Small intestine (tissue), 7 donors: ENCODE results near the gene VARS2. TPM values are rescaled to one million over a fixed set of nuclear protein-coding genes. Genes with fewer than 3 reads are reported as not detected.

Experiments used
- DNase-seq, 2 donors: peaks; one replicate each; pipeline versions ENCODE4 v3.0.0 to v3.0.0-alpha.2; 2013
- FAIRE-seq: peaks from 2 replicates; lab custom pipeline; 2012; peaks lifted over from hg19 to GRCh38; lab: Jason Lieb, UNC
- H3K27ac ChIP-seq, 3 donors: one replicate each; pipeline ENCODE4 v1.5.1; 2013; ENCODE audit warnings: low read length in 2 of 3, mild to moderate bottlenecking in 2 of 3, control low read depth in 1 of 3, inconsistent platforms in 1 of 3, low read depth in 1 of 3, moderate library complexity in 1 of 3
- H3K27me3 ChIP-seq, 3 donors: one replicate each; pipeline ENCODE4 v1.6.1; 2013; ENCODE audit warnings: low read length in 3 of 3, inconsistent platforms in 1 of 3; ENCODE audit not compliant: control insufficient read depth in 3 of 3, insufficient read depth in 3 of 3
- H3K36me3 ChIP-seq, 3 donors: one replicate each; pipeline ENCODE4 v1.6.1; 2013; ENCODE audit warnings: low read length in 3 of 3, inconsistent platforms in 1 of 3, low read depth in 1 of 3, mild to moderate bottlenecking in 1 of 3, moderate library complexity in 1 of 3; ENCODE audit not compliant: control insufficient read depth in 3 of 3, insufficient read depth in 2 of 3
- H3K4me1 ChIP-seq, 3 donors: one replicate each; pipeline ENCODE4 v1.6.1; 2013; ENCODE audit warnings: low read length in 2 of 3, inconsistent platforms in 1 of 3, low read depth in 1 of 3, mild to moderate bottlenecking in 1 of 3, moderate library complexity in 1 of 3; ENCODE audit not compliant: control insufficient read depth in 3 of 3, insufficient read depth in 2 of 3
- H3K4me3 ChIP-seq, 3 donors: one replicate each; pipeline ENCODE4 v1.5.1; 2013; ENCODE audit warnings: low read length in 3 of 3, control low read depth in 1 of 3, inconsistent platforms in 1 of 3, low read depth in 1 of 3, mild to moderate bottlenecking in 1 of 3, moderate library complexity in 1 of 3
- H3K9me3 ChIP-seq, 2 donors: one replicate each; pipeline ENCODE4 v1.6.1; 2013; ENCODE audit warnings: low read depth in 1 of 2, low read length in 1 of 2; ENCODE audit not compliant: control insufficient read depth in 2 of 2, insufficient read depth in 1 of 2
- WGBS, 3 donors: extraction: QIAGEN DNeasy Blood & Tissue Kit; methylation state at CpG; one replicate each; pipeline ENCODE4 v1.1.7; 2013; 5-methylcytosine and 5-hydroxymethylcytosine counted together
- polyA plus RNA-seq, 4 donors: library from polyadenylated mRNA; stranded (reverse) in 3 of 4; unstranded in 1 of 4; fragments of 200-250 nt in 3 of 4; fragments of 120-200 nt in 1 of 4; gene quantifications; one replicate each; pipeline versions ENCODE4 v1.2.1 to v1.2.3, GENCODE V29; 2013
- donor health status: healthy with polysubstance abuse.
- donor health status: control.
- donor health status: control.
- donor health status: Bipolar disorder and iron deficiency.
- donor health status: healthy.

The VARS2 gene
- polyA plus RNA-seq, 4 donors: 25.4 to 54.9 (median 41.9) TPM

DNA sequence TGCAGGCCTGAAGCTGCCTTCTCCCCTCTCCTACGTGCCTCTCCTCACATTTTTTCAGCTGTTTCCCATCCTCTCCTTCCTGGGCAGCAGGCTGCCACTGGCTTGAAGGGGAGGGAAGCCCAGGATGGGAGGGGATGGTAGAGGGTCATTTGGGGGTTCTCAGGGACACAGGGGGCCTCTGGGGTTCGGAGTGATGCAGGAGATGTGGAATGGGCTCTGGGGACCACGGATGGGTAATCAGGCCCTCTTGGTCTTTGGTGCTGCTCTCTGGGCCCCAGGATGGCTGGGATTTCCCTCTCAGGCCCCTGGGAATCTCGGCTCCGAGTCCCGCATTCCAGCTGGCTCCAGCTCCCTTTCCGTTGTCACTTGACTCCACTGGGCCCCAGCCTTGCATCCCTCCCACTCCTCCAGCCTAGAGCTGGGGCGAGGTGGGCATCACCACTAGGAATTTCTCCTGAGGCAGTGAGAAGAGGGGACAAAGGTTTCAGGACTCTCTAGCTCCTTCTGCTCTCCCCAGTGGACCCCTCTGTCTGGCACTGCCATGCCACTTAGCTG is 31.8 kb upstream of the VARS2 start:
- no peaks in the 10 kb centered on the region for H3K9me3 ChIP-seq
- no peak overlapping the region for H3K4me3 ChIP-seq
- peaks cover 0 to 42% (median 6%) of the 10 kb centered on the region in 3 donors for H3K4me1 ChIP-seq

DNA sequence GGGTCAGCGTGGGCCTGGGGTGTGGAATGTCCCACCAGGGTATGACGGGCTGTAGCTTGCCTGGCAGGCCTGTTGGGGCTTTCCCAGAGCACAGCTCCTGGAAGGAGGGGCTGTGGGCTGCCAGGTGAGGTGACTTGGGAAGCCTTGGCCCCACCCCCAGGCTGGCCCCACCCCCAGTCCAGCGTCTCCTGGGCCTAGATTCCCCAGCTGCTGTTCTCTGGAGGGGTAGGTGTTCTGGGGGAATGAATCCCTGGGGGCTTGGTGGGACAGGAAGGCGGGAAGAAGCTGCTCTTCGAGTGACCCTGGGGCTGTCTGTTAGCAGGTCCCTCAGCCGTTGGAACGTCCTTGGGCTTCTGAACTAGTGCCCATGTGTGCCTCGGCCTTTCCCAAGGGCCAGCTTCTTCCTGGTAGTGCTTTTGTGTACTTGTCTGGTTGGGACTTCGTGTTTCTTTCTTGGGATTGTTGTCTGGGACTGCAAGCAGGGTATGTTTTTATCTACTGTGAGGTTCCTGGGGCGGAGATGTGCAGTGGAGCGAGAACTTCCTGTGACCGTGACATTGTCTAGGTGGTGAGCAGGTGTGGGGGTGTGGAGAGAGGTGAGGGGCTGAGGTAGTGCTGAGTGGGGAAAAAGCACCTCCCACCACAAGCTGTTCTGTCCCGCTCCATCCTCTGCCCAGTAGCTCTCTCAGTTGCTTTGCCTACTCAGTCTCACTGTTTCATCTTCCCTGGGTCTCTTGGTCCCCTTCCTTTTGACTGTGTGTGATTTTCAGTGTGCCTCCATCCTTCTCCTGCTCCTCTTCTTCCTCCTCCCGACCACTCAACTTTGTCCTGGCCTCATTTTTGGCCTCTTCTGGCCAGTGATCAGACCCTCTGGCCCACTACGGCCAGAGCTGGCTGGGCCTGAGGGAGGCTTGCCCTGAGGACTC is 31.0 kb upstream of the VARS2 start:
- WGBS, 3 donors: 10 to 46% (median 25%) methylated on average over 15 of the region's 15 CpGs
- no peaks in the 10 kb centered on the region for H3K27me3 ChIP-seq
- H3K9me3 ChIP-seq: no peaks in the 10 kb centered on the region
- H3K4me3 ChIP-seq: peak overlapping the region; percentile 61 to 88 (median 72)
- peaks cover 0 to 8% (median 0%) of the 10 kb centered on the region in 3 donors for H3K36me3 ChIP-seq
- peak; percentile 87 to 88 for DNase-seq
- FAIRE-seq: no peak
- peaks cover 0 to 40% (median 3%) of the 10 kb centered on the region in 3 donors for H3K4me1 ChIP-seq
- peak overlapping the region; percentile 91 to 94 (median 92) for H3K27ac ChIP-seq

More for the DNA sequence above, 31.8 kb upstream of the VARS2 start:
- peaks cover 0 to 8% (median 0%) of the 10 kb centered on the region in 3 donors for H3K36me3 ChIP-seq
- WGBS, 3 donors: 28 to 48% (median 48%) methylated on average over 8 of the region's 8 CpGs
- no peaks in the 10 kb centered on the region for H3K27me3 ChIP-seq
- H3K27ac ChIP-seq: peak overlapping the region in 2 of 3 donors; percentile 70 to 91
- FAIRE-seq: no peak
- DNase-seq: no peak

DNA sequence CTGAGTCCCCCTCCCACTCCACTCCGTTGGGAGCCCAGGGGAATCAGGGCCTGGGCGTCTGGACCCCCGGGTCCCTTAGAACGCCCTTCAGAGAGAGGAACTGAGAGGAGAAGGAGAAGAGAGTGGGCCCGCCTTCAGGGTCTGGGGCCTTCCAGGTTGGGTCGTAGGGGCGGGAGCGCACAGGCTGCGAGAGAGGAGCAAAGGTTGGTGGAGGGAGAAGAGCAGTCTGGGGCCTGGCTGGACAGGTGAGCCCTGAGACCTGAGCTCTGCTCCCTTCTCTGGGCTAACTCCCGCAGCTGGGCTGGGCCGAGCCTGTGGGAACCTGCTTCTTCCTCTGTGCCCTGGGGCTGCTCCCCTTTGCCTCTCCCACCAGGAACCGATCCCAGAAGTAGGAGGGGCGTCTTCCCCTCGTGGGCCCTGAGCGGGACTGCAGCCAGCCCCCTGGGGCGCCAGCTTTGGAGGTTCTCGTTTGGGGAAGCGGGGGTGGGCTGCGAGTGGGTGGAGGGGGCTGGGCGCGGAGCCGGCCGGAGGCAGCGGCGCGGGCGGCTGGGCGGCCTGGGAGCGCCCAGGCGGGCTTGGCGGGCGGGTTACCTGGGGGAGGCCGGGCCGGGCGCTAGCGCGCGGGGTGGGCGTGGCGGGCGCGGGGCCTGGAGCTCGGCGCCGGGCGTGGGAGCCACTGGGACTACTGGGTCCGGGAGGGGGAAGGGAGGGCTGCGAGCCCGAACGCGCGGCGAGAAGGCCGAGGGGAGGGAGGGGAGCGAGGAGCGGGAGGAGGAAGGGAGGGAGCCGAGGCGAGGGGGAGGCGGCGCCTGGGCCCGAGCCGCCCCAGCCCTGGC is 30.1 kb upstream of the VARS2 start, which contains the start of gene DDR1:
DDR1 (plus strand) TSS at position 835 of the 836 bp plus-strand sequence. CDS start 4,211 bp downstream, outside the sequence.
- Histone ChIP-seq H3K4me3 (peak within 1 kb of the TSS; percentile 61 to 88 (median 75)), H3K9me3 (no peaks in the 10 kb centered on the region), H3K4me1 (peaks cover 0 to 39% (median 3%) of the 10 kb centered on the region in 3 donors), H3K36me3 (peaks cover 0 to 13% (median 2%) of the 10 kb centered on the region in 3 donors), H3K27me3 (no peaks in the 10 kb centered on the region), H3K27ac (peak within 1 kb of the TSS; percentile 91 to 94 (median 92))
- DNase-seq (peak; percentile 75 to 88), FAIRE-seq (no peak)
- WGBS, 3 donors: 1 to 26% (median 9%) methylated on average over 12 to 62 of the region's 62 CpGs

DNA sequence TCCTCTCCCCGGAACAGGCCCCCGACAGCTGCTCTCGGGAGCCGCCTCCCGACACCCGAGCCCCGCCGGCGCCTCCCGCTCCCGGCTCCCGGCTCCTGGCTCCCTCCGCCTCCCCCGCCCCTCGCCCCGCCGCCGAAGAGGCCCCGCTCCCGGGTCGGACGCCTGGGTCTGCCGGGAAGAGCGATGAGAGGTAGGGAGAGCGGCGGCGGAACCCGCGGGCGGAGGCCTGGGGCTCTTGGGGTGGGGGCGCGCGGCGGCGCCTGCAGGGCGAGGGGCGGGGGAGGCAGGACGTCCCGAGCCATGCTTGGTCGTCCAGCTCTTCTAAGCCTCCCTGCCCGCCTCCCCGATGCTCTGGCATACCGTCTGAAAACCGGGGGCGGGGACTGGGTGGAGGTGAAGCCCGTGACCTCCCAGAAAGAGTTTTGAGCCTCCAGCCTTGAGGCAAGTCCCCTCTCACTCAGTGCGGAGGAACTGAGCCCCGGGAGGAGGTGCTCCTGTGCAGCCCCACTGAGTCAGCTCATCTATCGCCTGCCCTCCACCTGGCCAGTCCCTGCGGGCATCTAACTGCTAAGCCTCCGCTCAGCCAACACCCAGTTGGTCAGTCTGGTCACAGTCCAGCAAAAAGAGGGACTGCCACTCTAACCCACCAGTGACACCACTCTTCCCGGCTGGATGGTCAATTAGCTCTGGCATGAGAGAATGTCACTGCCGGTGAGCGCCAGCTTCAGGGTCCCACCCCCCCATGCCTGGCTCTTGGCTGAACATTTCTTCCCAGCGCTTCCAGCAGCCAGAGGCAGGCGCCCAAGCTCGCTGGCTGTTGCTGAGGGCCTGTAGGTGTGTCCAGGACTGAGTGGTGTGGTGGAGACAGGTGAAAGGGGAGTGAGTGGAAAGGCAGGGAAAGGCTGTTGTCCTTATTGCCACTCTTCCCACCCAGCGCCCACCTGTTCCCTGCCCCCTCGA is 29.2 kb upstream of the VARS2 start:
- 3 to 8% (median 4%) methylated on average over 36 to 59 of the region's 59 CpGs for WGBS, 3 donors
- Histone ChIP-seq H3K4me1 (peaks cover 0 to 39% (median 3%) of the 10 kb centered on the region in 3 donors), H3K9me3 (no peaks in the 10 kb centered on the region), H3K4me3 (peak overlapping the region; percentile 61 to 88 (median 75)), H3K36me3 (peaks cover 0 to 22% (median 6%) of the 10 kb centered on the region in 3 donors), H3K27me3 (no peaks in the 10 kb centered on the region), H3K27ac (peak overlapping the region; percentile 77 to 94 (median 91))
- DNase-seq: peak; percentile 40 to 51
- no peak for FAIRE-seq

DNA sequence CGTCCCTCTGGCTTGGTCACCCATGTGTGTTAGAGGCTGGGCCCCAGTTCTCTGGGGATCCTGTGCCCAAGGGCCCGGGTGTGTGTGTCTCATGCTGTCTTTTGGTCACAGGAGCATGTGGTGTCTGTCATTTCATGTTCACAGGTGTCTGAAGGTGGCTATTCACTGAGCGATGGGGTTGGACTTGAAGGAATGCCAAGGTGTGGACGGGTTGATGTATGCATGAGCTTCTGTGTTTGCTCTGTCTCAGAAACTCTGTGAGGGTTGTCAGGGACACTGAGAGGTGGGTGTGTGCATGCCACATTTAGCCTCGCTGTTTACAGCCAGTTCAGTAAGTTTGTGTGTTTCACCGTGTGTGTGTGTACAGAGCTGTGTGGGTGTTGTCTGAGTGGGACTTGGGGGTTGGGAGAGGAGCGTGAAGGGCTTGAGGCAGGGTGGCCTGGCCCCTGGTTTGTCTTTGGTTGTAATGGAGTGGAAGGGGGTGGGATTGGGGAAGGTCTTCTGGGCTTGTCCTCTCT is 28.5 kb upstream of the VARS2 start:
- no peaks in the 10 kb centered on the region for H3K27me3 ChIP-seq
- 10 to 25% (median 23%) methylated on average over 7 of the region's 7 CpGs for WGBS, 3 donors
- H3K27ac ChIP-seq: peak overlapping the region; percentile 77 to 94 (median 91)
- peaks cover 0 to 29% (median 9%) of the 10 kb centered on the region in 3 donors for H3K36me3 ChIP-seq
- DNase-seq (peak; percentile 72 to 79), FAIRE-seq (no peak)
- H3K9me3 ChIP-seq: no peaks in the 10 kb centered on the region
- H3K4me3 ChIP-seq: peak overlapping the region in 2 of 3 donors; percentile 75 to 88
- peaks cover 0 to 37% (median 3%) of the 10 kb centered on the region in 3 donors for H3K4me1 ChIP-seq

DNA sequence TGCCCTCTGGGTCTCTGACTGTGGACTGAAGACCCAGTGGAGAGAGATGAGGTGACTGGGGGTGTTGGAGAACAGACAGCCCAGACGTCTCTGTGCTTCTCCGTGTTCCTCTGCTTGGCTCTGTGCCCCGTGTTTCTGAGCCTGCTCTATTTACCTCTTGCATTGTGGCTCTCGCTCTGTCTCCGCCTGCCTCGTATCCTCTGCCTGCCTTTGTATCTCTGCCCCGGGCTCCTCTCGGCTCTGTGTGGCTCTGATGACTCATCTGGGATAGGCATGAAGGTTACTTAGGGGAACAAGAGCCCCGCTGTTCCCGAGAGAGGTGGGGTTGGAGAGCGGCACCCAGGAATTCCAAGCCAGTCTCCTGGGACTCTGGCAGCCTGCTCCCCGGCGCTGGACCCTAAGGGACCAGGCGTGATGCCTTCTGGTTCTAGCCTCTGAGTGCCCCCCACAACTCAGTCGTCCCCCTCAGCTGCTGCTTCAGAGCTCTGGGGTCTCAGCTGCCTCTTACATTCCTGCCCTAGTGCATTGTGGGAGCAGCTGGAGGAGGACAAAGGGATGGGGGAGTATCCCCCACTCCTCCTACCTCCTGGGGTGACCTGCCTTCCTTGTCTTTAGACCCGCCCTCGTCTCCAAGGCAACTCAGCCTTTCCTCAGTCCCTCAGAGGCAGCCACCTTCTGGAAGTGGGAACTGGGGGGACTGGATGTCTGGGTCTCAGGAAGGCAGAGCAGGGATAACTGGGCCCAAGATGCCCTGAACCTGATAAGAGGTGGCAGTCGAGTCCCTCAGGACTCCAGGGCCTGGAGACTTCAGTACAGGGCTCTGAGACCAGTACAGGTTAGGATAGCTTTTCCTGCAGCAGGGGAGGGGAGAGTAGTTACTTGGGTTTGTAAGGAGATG is 27.8 kb upstream of the VARS2 start:
- 10 to 28% (median 26%) methylated on average over 15 to 18 of the region's 18 CpGs for WGBS, 3 donors
- H3K4me3 ChIP-seq: peak overlapping the region in 2 of 3 donors; percentile 75 to 88
- H3K27ac ChIP-seq: peak overlapping the region; percentile 77 to 91 (median 79)
- H3K4me1 ChIP-seq: peaks cover 0 to 35% (median 3%) of the 10 kb centered on the region in 3 donors
- peaks cover 0 to 36% (median 11%) of the 10 kb centered on the region in 3 donors for H3K36me3 ChIP-seq
- no peaks in the 10 kb centered on the region for H3K9me3 ChIP-seq
- no peaks in the 10 kb centered on the region for H3K27me3 ChIP-seq
- FAIRE-seq (no peak), DNase-seq (peak; percentile 85 to 88)
